PFSK-1 (cell line): ENCODE measurements around the gene ZCCHC24.
A peak's percentile ranks its signal among the peaks of the same experiment; 100 is the strongest.

Experiments used
- FOXP2 ChIP-seq: optimal IDR thresholded peaks from 2 replicates; pipeline ENCODE3; 2011; ENCODE audit warnings: borderline replicate concordance, control low read depth, inconsistent platforms; ENCODE audit not compliant: insufficient read depth; ENCODE audit errors: extremely low read length, extremely low read depth
- POLR2AphosphoS5 ChIP-seq: IDR thresholded peaks from 2 replicates; pipeline ENCODE4 v1.6.1; 2012; ENCODE audit warnings: low read depth, mild to moderate bottlenecking, control low read depth, low read length, moderate library complexity
- REST ChIP-seq, 2 experiments: IDR thresholded peaks; 2 replicates each; pipeline versions ENCODE4 v1.6.1 to v1.8.0; 2011 to 2012; ENCODE audit warnings: low read depth in 2 of 2, low read length in 2 of 2, control low read depth in 1 of 2, inconsistent platforms in 1 of 2, mild to moderate bottlenecking in 1 of 2, moderate library complexity in 1 of 2; ENCODE audit not compliant: insufficient read depth in 1 of 2
- SIN3A ChIP-seq: IDR thresholded peaks from 2 replicates; pipeline ENCODE4 v1.6.1; 2012; ENCODE audit warnings: mild to moderate bottlenecking, low read length, moderate library complexity, borderline replicate concordance; ENCODE audit not compliant: insufficient read depth
- TAF1 ChIP-seq: IDR thresholded peaks from 2 replicates; pipeline ENCODE4 v1.6.1; 2012; ENCODE audit warnings: low read length, control low read depth, borderline replicate concordance; ENCODE audit not compliant: insufficient read depth

The ZCCHC24 gene

GRCh38 chr10:79347226-79347893, 98.1 kb downstream of the ZCCHC24 start, which contains the start of gene PPIF:
Gene PPIF, plus strand, starts transcription at chr10:79347469. Its CDS starts 80 bp downstream, at chr10:79347549.
- TF ChIP-seq POLR2AphosphoS5 (peak; percentile 80), REST (IDR thresholded peaks at IDR 0.05; ENCODE audit: insufficient read depth in 1 of 2, low read depth in 2 of 2, low read length in 2 of 2) (0 out of 4 replicates have a peak, but pooled peaks of 1 of the 2 experiments have one; percentile 6), TAF1 (peak; percentile 80), FOXP2 (no peak)

GRCh38 chr10:79346388-79347225, 98.8 kb downstream of the ZCCHC24 start:
- TF ChIP-seq REST (IDR thresholded peaks at IDR 0.05; ENCODE audit: insufficient read depth in 1 of 2, low read depth in 2 of 2, low read length in 2 of 2) (no peak), FOXP2 (no peak), TAF1 (no peak)

DNA sequence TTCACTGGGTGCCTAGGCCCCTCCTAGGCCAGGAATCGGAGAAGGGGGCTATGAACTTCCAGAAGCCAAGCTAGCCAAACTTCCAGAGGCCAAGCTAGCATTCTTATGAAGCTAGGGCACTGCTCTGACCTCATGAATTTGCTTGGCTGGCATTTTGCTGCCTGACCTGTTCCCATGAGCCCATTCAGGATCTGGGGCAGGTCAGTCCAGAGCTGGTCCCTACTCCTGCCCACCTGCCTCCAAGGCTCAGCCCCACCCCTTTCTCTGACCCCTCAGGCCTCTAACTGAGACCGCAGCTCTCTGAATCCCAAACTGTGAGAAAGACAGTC, 99.4 kb downstream of the ZCCHC24 start:
- TF ChIP-seq POLR2AphosphoS5, result no peak
- TF ChIP-seq SIN3A, result no peak
- no peak for TF ChIP-seq FOXP2
- TF ChIP-seq TAF1, result no peak
- TF ChIP-seq REST (IDR thresholded peaks at IDR 0.05; ENCODE audit: insufficient read depth in 1 of 2, low read depth in 2 of 2, low read length in 2 of 2), result no peak

DNA sequence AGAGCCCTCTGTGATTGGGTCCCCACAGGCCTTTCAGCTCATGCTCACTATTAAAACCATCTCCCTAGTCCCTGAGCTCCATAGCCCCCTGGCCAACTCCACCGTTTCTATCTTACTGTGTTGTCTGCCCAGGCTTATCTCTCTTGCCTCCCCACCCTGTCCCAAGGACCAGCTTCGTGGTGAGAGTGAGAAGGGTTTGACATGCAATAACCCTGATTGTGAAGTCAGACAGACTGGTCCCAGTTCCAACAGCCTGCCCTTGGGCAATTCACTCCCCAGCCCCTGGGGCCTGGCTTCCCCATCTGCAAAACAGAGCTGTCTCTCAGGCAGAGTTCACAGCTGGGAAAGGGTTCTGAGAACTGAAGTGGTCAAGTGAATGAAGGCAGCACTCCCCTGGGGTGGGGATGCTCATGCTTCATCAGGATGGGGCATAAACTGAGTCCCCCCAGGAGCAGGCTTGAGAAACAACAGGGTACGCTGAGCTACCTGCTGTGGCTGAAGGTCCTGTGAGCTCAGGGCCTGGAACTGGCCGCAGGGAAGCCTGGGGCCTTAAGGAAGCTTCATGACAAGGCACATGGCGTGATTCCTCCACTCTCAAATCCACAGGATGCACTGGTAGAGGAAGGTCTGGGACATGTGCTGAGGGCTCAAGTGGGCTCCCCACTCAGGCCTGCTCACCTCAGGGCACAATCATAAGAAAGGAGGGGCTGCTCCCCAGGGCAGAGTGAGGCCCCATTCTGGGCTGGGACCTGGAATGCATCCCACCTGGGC, 100.0 kb downstream of the ZCCHC24 start:
- TF ChIP-seq POLR2AphosphoS5, result no peak
- no peak for TF ChIP-seq TAF1
- TF ChIP-seq REST (IDR thresholded peaks at IDR 0.05; ENCODE audit: insufficient read depth in 1 of 2, low read depth in 2 of 2, low read length in 2 of 2), result no peak
- no peak for TF ChIP-seq SIN3A
- TF ChIP-seq FOXP2, result no peak
